K562 (cell line): Measurements from ENCODE around the gene GRIP1. TPM values are rescaled to one million over a fixed set of nuclear protein-coding genes. Genes with fewer than 3 reads are reported as not detected.

ENCODE experiments used
- ATAC-seq: fragments of 200-7000 bp; cut with Tn5 transposase; 3 replicates; pipeline ENCODE4 v1.9.1; 2020; ENCODE audit warnings: moderate library complexity
- BruUV-seq: library from RNA; stranded (reverse); fragments of 400-500 nt; replicated peaks from 2 replicates; lab custom pipeline; 2021; lab: Mats Ljungman, UMichigan
- CTCF ChIA-PET: fragments of 300-600 bp; formaldehyde crosslinking; extraction: SDS; loops from one replicate; lab custom pipeline; 2021; ENCODE audit warnings: low intra/inter-chr PET ratio; lab: Yijun Ruan, JAX
- POLR2A ChIA-PET: fragments of 300-600, 350-650 bp; sonication (Branson Sonifier 250); formaldehyde crosslinking; extraction: SDS; loops from one replicate; lab custom pipeline; 2021; ENCODE audit warnings: antibody characterized with exemption, inconsistent platforms; lab: Yijun Ruan, JAX
- DNase-seq, 4 experiments: peaks; one replicate each; pipeline versions ENCODE4 v3.0.0 to v3.0.0-alpha.2; 2011 to 2018; ENCODE audit warnings: low spot score in 3 of 4, mixed read lengths in 3 of 4; ENCODE audit errors: extremely low read depth in 1 of 4
- FAIRE-seq: peaks from 2 replicates; lab custom pipeline; 2011; peaks lifted over from hg19 to GRCh38; lab: Jason Lieb, UNC
- H2AFZ ChIP-seq: 2 replicates; pipeline ENCODE4 v1.6.0; 2011; ENCODE audit warnings: low read depth, low read length, control low read depth, inconsistent platforms
- H3K27ac ChIP-seq: fragments of 200-600 bp; 3 replicates; pipeline ENCODE4 v1.8.0; 2011; ENCODE audit warnings: low read depth, mild to moderate bottlenecking, control low read depth, inconsistent platforms, low read length, moderate library complexity, mixed read lengths; ENCODE audit errors: extremely low read depth
- H3K27me3 ChIP-seq, 2 experiments: fragments of 300-600 bp in 1 of 2; 2 replicates in 1 of 2; 3 replicates in 1 of 2; pipeline versions ENCODE4 v1.6.0 to v1.8.0; 2011; ENCODE audit warnings: inconsistent platforms in 2 of 2, low read length in 2 of 2, mild to moderate bottlenecking in 1 of 2, mixed read lengths in 1 of 2, moderate library complexity in 1 of 2; ENCODE audit not compliant: control insufficient read depth in 2 of 2, insufficient read depth in 2 of 2
- H3K36me3 ChIP-seq: fragments of 300-600 bp; 3 replicates; pipeline ENCODE4 v1.8.0; 2011; ENCODE audit warnings: mild to moderate bottlenecking, low read length, inconsistent platforms; ENCODE audit not compliant: control insufficient read depth, insufficient read depth
- H3K4me1 ChIP-seq, 2 experiments: fragments of 200-600 bp in 1 of 2; replicated peaks in 1 of 2; 2 replicates in 1 of 2; 3 replicates in 1 of 2; pipeline versions ENCODE4 v1.5.1 to v1.8.0; 2011; ENCODE audit warnings: inconsistent platforms in 2 of 2, low read length in 2 of 2, mild to moderate bottlenecking in 1 of 2, mixed read lengths in 1 of 2, moderate library complexity in 1 of 2; ENCODE audit not compliant: control insufficient read depth in 2 of 2, insufficient read depth in 2 of 2
- H3K4me2 ChIP-seq: 2 replicates; pipeline ENCODE4 v1.6.1; 2011; ENCODE audit warnings: low read length, control low read depth, inconsistent platforms, mixed read lengths; ENCODE audit not compliant: insufficient read depth
- H3K4me3 ChIP-seq: fragments of 200-600 bp; sonication (generic), shearing (Covaris generic); 2 replicates; pipeline ENCODE4 v1.5.1; 2016; ENCODE audit warnings: control low read depth, inconsistent platforms
- H3K79me2 ChIP-seq: fragments of 200-600 bp; 3 replicates; pipeline ENCODE4 v1.8.0; 2011; ENCODE audit warnings: low read length, inconsistent platforms; ENCODE audit not compliant: control insufficient read depth, insufficient read depth
- H3K9ac ChIP-seq, 2 experiments: 2 replicates each; pipeline versions ENCODE4 v1.6.0 to v1.6.1; 2011; ENCODE audit warnings: low read depth in 2 of 2, low read length in 2 of 2, control low read depth in 1 of 2, inconsistent platforms in 1 of 2, mild to moderate bottlenecking in 1 of 2, mixed read lengths in 1 of 2; ENCODE audit not compliant: insufficient read depth in 1 of 2
- H3K9me1 ChIP-seq: one replicate; pipeline ENCODE4 v1.6.0; 2011; ENCODE audit warnings: inconsistent platforms, mild to moderate bottlenecking, low read length, moderate library complexity; ENCODE audit not compliant: control insufficient read depth, insufficient read depth
- H3K9me3 ChIP-seq: replicated peaks from 2 replicates; pipeline ENCODE4 v1.5.1; 2011; ENCODE audit warnings: low read depth, low read length, inconsistent platforms; ENCODE audit not compliant: control insufficient read depth, insufficient read depth
- H4K20me1 ChIP-seq: replicated peaks from 2 replicates; pipeline ENCODE4 v1.6.1; 2011; ENCODE audit warnings: low read length, inconsistent platforms, mixed read lengths; ENCODE audit not compliant: control insufficient read depth, insufficient read depth
- FOXK2 ChIP-seq, 2 experiments: fragments of 450-650 bp; IDR thresholded peaks in 1 of 2; conservative IDR thresholded peaks in 1 of 2; 2 replicates each; pipeline ENCODE4 v1.6.1; 2016; ENCODE audit warnings: low read depth in 2 of 2, mild to moderate bottlenecking in 1 of 2
- TFE3 ChIP-seq: fragments of 450-650 bp; formaldehyde crosslinking; IDR thresholded peaks from 2 replicates; pipeline ENCODE4 v1.4.0; 2020; ENCODE audit warnings: mild to moderate bottlenecking, mixed read lengths
- ZNF217 ChIP-seq: sonication (generic); formaldehyde crosslinking; IDR thresholded peaks from 2 replicates; pipeline ENCODE4 v1.8.0; 2022; ENCODE audit warnings: mild to moderate bottlenecking, missing genetic modification reagents
- WGBS: fragments of 100-300 bp; shearing (Covaris generic); methylation state at CpG from one replicate; pipeline ENCODE4 v1.1.6; 2016; ENCODE audit warnings: low coverage, mixed read lengths; ENCODE audit not compliant: insufficient coverage; ENCODE audit errors: missing lambda C conversion rate; 5-methylcytosine and 5-hydroxymethylcytosine counted together
- in situ Hi-C: fragments of 300-500 bp; cut with MboI; formaldehyde crosslinking; loops from 4 replicates; pipeline ENCODE4 v1.15.0; 2018; ENCODE audit warnings: inconsistent platforms, mixed read lengths
- intact Hi-C: fragments of 100-400 bp; cut with micrococcal nuclease; formaldehyde crosslinking; loops from 2 replicates; pipeline ENCODE4 v1.14.2; 2022
- polyA plus RNA-seq, 8 experiments: library from polyadenylated mRNA; depleted of rRNA in 4 of 8; stranded (reverse) in 5 of 8; unstranded in 3 of 8; fragments of >200 nt; fragmentation: Nextera tagmentation in 2 of 8; fragmentation: Illumina TruSeq in 1 of 8; extraction: Ambion mirVana in 2 of 8; extraction: Trizol in 1 of 8; gene quantifications; 2 replicates each; pipeline versions ENCODE4 v1.2.1 to v1.2.3, GENCODE V29; 2011 to 2014; ENCODE audit warnings: inconsistent platforms in 1 of 8, missing spikeins in 1 of 8
- total RNA-seq, 7 experiments: library from RNA; depleted of rRNA in 6 of 7; stranded (reverse); fragments of >200 nt in 6 of 7; fragmentation: Illumina TruSeq in 2 of 7; extraction: Trizol in 2 of 7; gene quantifications; 2 replicates each; pipeline versions ENCODE4 v1.2.1 to v1.2.3, GENCODE V29; 2011 to 2021; ENCODE audit warnings: low replicate concordance in 1 of 7
- TF ChIP-seq, protein P1 (sequence below), 2 experiments: fragments of 450-650 bp in 1 of 2; sonication (generic) in 1 of 2; formaldehyde crosslinking in 1 of 2; IDR thresholded peaks in 1 of 2; conservative IDR thresholded peaks in 1 of 2; 2 replicates each; pipeline versions ENCODE4 v1.6.1 to v1.8.1; 2016 to 2023; ENCODE audit warnings: mild to moderate bottlenecking in 2 of 2, moderate library complexity in 2 of 2, inconsistent platforms in 1 of 2, missing genetic modification reagents in 1 of 2

Gene GRIP1
- total and polyA plus RNA-seq, 9 of the 15 experiments (the other 6 are each of a cell fraction or from before 2014, with no cell fraction given) = 0.28 to 1.2 (median 0.45) TPM

- no peak for TF ChIP-seq FOXK2 (conservative IDR thresholded peaks at IDR 0.05 in 1 of 2, IDR thresholded peaks at IDR 0.05 in 1 of 2; ENCODE audit: low read depth in 2 of 2)
- TF ChIP-seq, protein P1, sequence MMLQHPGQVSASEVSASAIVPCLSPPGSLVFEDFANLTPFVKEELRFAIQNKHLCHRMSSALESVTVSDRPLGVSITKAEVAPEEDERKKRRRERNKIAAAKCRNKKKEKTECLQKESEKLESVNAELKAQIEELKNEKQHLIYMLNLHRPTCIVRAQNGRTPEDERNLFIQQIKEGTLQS (IDR thresholded peaks at IDR 0.05) = no peak
- TF ChIP-seq, protein P1 (CRISPR knock-in tag; conservative IDR thresholded peaks at IDR 0.05) = no peak
- TF ChIP-seq, all 486 proteins: peak for 0
Measured at GRCh38 chr12:66661357-66661756, 17.5 kb downstream of the GRIP1 start (continued).

DNA sequence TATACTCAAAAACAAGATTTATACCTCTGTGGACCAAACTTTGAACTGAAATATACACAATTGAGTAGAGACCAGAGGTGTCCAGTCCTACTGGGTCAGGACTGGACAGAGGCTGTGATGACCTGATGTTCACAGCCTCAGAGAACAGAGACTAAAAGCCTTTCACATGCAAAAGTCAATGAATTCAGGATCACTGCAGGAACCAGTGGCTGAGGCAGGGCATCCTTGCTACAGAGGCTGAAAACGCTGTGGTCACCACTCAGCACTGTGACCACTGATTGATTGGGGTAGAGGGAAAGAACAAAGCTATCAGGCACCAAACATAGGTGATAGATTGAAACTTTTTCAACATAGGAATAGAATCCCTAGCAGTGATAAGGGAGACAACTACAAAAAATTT is 25.1 kb downstream of the GRIP1 start:
- ATAC-seq = no peak
- H3K4me1 ChIP-seq = no peaks in the 10 kb centered on the region
- no peak overlapping the region for H3K27ac ChIP-seq
- CTCF ChIA-PET = interaction anchor here (0.5 kb wide), 1 partner anchor 621 kb away, joined by 3 read pairs; no protein-coding TSS in a partner anchor
- no peaks in the 10 kb centered on the region for H3K9me3 ChIP-seq
- no peak overlapping the region for H3K4me2 ChIP-seq
- H2AFZ ChIP-seq = no peak overlapping the region
- in situ Hi-C loops = no loop called here
- no peak overlapping the region for H3K9ac ChIP-seq
- H3K79me2 ChIP-seq = no peaks in the 10 kb centered on the region
- no peaks in the 10 kb centered on the region for H4K20me1 ChIP-seq
- WGBS = 0% methylated on average over 1 of the region's 1 CpG
- FAIRE-seq = no peak
- H3K4me3 ChIP-seq = no peak overlapping the region
- POLR2A ChIA-PET = no interaction called here
- H3K36me3 ChIP-seq = no peaks in the 10 kb centered on the region
- intact Hi-C loops = no loop called here
- H3K9me1 ChIP-seq = no peaks in the 10 kb centered on the region
- H3K27me3 ChIP-seq = no peaks in the 10 kb centered on the region; a peak in 1 of 5 replicates
- TF ChIP-seq ZNF217 (CRISPR knock-in tag) = no peak
- TF ChIP-seq TFE3 (CRISPR knock-in tag) = no peak
- no peak for DNase-seq
- BruUV-seq = no TSS peak
